A673 (cell line): Measurements from ENCODE around the gene HJV. TPM values are rescaled to one million over a fixed set of nuclear protein-coding genes. Genes with fewer than 3 reads are reported as not detected.
A peak's percentile ranks its signal among the peaks of the same experiment; 100 is the strongest.

Source experiments
- BruUV-seq: library from RNA; stranded (reverse); fragments of 400-500 nt; replicated peaks from 2 replicates; lab custom pipeline; 2021; lab: Mats Ljungman, UMichigan
- CTCF ChIA-PET: fragments of 300-600 bp; sonication (Branson Sonifier 250); formaldehyde crosslinking; loops from one replicate; lab custom pipeline; 2022; ENCODE audit warnings: antibody characterized with exemption; lab: Charles Lee
- POLR2A ChIA-PET: fragments of 300-600 bp; sonication (Branson Sonifier 250); formaldehyde crosslinking; loops from one replicate; lab custom pipeline; 2022; ENCODE audit warnings: antibody characterized with exemption; ENCODE audit not compliant: low non-redundant PET; lab: Charles Lee
- DNase-seq: peaks from one replicate; pipeline ENCODE4 v3.0.0-alpha.2; 2015; ENCODE audit warnings: low spot score
- H3K27ac ChIP-seq: fragments of 200-600 bp; sonication (generic); 2 replicates; pipeline ENCODE4 v1.5.1; 2016; ENCODE audit warnings: mixed run types, low read depth, mild to moderate bottlenecking, mixed read lengths, antibody characterized with exemption, low read length; ENCODE audit not compliant: poor library complexity, severe bottlenecking
- H3K27me3 ChIP-seq: fragments of 200-600 bp; sonication (generic); replicated peaks from 2 replicates; pipeline ENCODE4 v1.6.1; 2017; ENCODE audit warnings: mixed run types, low read depth, mild to moderate bottlenecking, mixed read lengths, antibody characterized with exemption, low read length; ENCODE audit not compliant: insufficient read depth, poor library complexity
- H3K36me3 ChIP-seq: fragments of 200-600 bp; sonication (generic); 2 replicates; pipeline ENCODE4 v1.6.1; 2016; ENCODE audit warnings: mixed run types, mild to moderate bottlenecking, mixed read lengths, antibody characterized with exemption, low read length; ENCODE audit not compliant: insufficient read depth, poor library complexity, severe bottlenecking
- H3K4me1 ChIP-seq: fragments of 200-600 bp; sonication (generic); 2 replicates; pipeline ENCODE4 v1.6.1; 2017; ENCODE audit warnings: mixed run types, mild to moderate bottlenecking, mixed read lengths, antibody characterized with exemption, low read length; ENCODE audit not compliant: insufficient read depth, poor library complexity, severe bottlenecking
- H3K4me3 ChIP-seq: fragments of 200-600 bp; sonication (generic); 2 replicates; pipeline ENCODE4 v1.5.1; 2016; ENCODE audit warnings: low read depth, mixed run types, mild to moderate bottlenecking, mixed read lengths, low read length; ENCODE audit not compliant: poor library complexity, severe bottlenecking
- H3K9me3 ChIP-seq: fragments of 200-600 bp; sonication (generic); 2 replicates; pipeline ENCODE4 v1.6.1; 2016; ENCODE audit warnings: mixed run types, low read depth, mild to moderate bottlenecking, mixed read lengths, antibody characterized with exemption, low read length; ENCODE audit not compliant: poor library complexity, severe bottlenecking
- CTCF ChIP-seq: fragments of 300-800, 200-600 bp; sonication (generic); conservative IDR thresholded peaks from 2 replicates; pipeline ENCODE4 v1.5.1; 2017; ENCODE audit warnings: low read depth, mild to moderate bottlenecking, antibody characterized with exemption, low read length, moderate library complexity, mixed read lengths
- EZH2 ChIP-seq: fragments of 200-600 bp; sonication (generic); IDR thresholded peaks from 2 replicates; pipeline ENCODE4 v1.6.1; 2017; ENCODE audit warnings: borderline replicate concordance, low read depth, mild to moderate bottlenecking, mixed read lengths, antibody characterized with exemption, low read length; ENCODE audit not compliant: poor library complexity, severe bottlenecking
- intact Hi-C: fragments of 100-400 bp; cut with micrococcal nuclease; formaldehyde crosslinking; loops from one replicate; pipeline ENCODE4 v1.10.0; 2022; ENCODE audit not compliant: unreplicated experiment
- total RNA-seq: library from RNA; stranded (reverse); gene quantifications from 2 replicates; pipeline ENCODE4 v1.2.3, GENCODE V29; 2021

Gene HJV
- total RNA-seq, 1 experiment from 2014 or later: 0.24 TPM

DNA sequence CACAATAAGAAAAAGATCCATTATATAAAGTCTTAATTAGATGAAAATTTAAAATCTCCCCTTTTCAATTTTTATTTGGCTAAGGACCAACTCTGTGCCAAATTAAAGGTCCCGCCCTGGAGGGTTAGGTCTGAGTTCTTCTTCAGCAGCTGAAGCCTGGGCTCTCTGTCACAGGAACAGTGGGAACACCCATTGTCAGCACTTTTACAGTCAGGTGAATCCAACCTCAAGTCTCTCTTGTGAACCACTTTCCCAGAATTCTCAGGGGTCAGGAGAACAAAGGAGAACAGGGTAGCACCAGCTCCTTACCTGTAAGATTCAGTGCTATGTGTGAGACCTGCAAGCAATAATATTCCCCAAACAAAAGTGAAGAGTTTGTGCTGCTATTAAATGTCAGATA is 25.1 kb upstream of the HJV start:
- POLR2A ChIA-PET: no interaction called here
- no TSS peak for BruUV-seq
- Histone ChIP-seq H3K4me3 (no peak overlapping the region), H3K27ac (no peak overlapping the region), H3K27me3 (no peaks in the 10 kb centered on the region), H3K4me1 (no peaks in the 10 kb centered on the region), H3K9me3 (no peaks in the 10 kb centered on the region), H3K36me3 (no peaks in the 10 kb centered on the region)
- CTCF ChIA-PET: no interaction called here
- no peak for DNase-seq
- intact Hi-C loops: no loop called here
- TF ChIP-seq EZH2: no peak
- no peak for TF ChIP-seq CTCF

DNA sequence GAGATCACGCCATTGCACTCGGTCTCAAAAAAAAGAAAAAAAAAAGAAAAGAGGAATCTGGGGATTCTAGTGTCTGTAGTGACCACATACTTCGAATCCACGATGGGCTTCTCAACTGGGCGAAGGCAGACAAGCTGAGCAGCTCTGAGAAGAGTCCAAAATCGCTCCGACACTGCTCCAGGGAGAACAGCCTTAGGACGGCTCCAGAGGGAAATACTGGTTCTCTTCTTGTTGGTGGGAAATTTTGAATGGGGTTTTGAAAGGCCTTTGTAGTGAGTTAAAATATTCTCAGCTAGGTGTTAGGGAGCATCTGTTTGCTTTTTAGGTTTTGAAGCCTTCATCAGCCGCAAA is 18.3 kb upstream of the HJV start:
- no peaks in the 10 kb centered on the region for H3K27me3 ChIP-seq
- H3K4me1 ChIP-seq: peaks cover 5% of the 10 kb centered on the region
- peak overlapping the region; percentile 95 for H3K27ac ChIP-seq
- TF ChIP-seq CTCF: no peak
- no peak for TF ChIP-seq EZH2
- POLR2A ChIA-PET: no interaction called here
- CTCF ChIA-PET: no interaction called here
- no peak for DNase-seq
- BruUV-seq: no TSS peak
- H3K4me3 ChIP-seq: peak overlapping the region; percentile 72
- intact Hi-C loops: no loop called here
- no peaks in the 10 kb centered on the region for H3K9me3 ChIP-seq
- H3K36me3 ChIP-seq: no peaks in the 10 kb centered on the region

- no peaks in the 10 kb centered on the region for H3K27me3 ChIP-seq
- ChIA-PET CTCF (no interaction called here), POLR2A (interaction anchor here (1.6 kb wide), 1 partner anchor 15 kb away, joined by 9 read pairs; no protein-coding TSS in a partner anchor)
- intact Hi-C loops: no loop called here
- H3K27ac ChIP-seq: peak overlapping the region; percentile 95
- no peaks in the 10 kb centered on the region for H3K36me3 ChIP-seq
- TF ChIP-seq CTCF: no peak
- no peak for TF ChIP-seq EZH2
- BruUV-seq: no TSS peak
- peaks cover 7% of the 10 kb centered on the region for H3K4me1 ChIP-seq
- peak overlapping the region; percentile 72 for H3K4me3 ChIP-seq
- H3K9me3 ChIP-seq: no peaks in the 10 kb centered on the region
- peak; percentile 95 for DNase-seq
These were observed 15.6 kb upstream of the HJV start for GRCh38 chr1:146036965-146037646.
